Stimulated activated CD4-positive, alpha-beta T cell treated with anti-CD3 and anti-CD28 coated beads, TNF-alpha, amount 100 ng/mL, for 48 hours (primary cell): ENCODE results near the gene TLE7.

Experiments used
- DNase-seq, 3 donors: peaks; one replicate each; pipeline ENCODE4 v3.0.0-alpha.2; 2020; ENCODE audit warnings: low read depth in 3 of 3

Gene TLE7

GRCh38 chr16:71448274-71448866 lies 6.5 kb upstream of the TLE7 start:
- no peak for DNase-seq

- no peak for DNase-seq
These were observed 1.9 kb upstream of the TLE7 start for GRCh38 chr16:71443714-71444113.

- DNase-seq = peak in 2 of 3 donors; percentile 14 to 33
These were observed 355 bp downstream of the TLE7 start for GRCh38 chr16:71441348-71442050.

- no peak for DNase-seq
These were observed 1.0 kb downstream of the TLE7 start for GRCh38 chr16:71440669-71441347.

GRCh38 chr16:71439523-71439922 lies 2.3 kb downstream of the TLE7 start:
- DNase-seq = no peak

- no peak for DNase-seq
These were observed 5.4 kb downstream of the TLE7 start for GRCh38 chr16:71436473-71436872.

- no peak for DNase-seq
These were observed 8.9 kb downstream of the TLE7 start for GRCh38 chr16:71432906-71433305.

GRCh38 chr16:71431991-71432390 lies 9.9 kb downstream of the TLE7 start:
- DNase-seq = no peak

- DNase-seq = no peak
These were observed 10.7 kb downstream of the TLE7 start for GRCh38 chr16:71431176-71431575.

- no peak for DNase-seq
These were observed 11.1 kb downstream of the TLE7 start for GRCh38 chr16:71430744-71431143.

- DNase-seq = no peak
These were observed 12.3 kb downstream of the TLE7 start for GRCh38 chr16:71429581-71429980.

- no peak for DNase-seq
These were observed 13.0 kb downstream of the TLE7 start for GRCh38 chr16:71428883-71429282.

- no peak for DNase-seq
These were observed 13.5 kb downstream of the TLE7 start for GRCh38 chr16:71428385-71428784.

GRCh38 chr16:71426880-71427615 lies 14.8 kb downstream of the TLE7 start:
- no peak for DNase-seq

- peak in 1 of 3 donors; percentile 31 for DNase-seq
These were observed 15.6 kb downstream of the TLE7 start for GRCh38 chr16:71426069-71426879.

- no peak for DNase-seq
These were observed 16.1 kb downstream of the TLE7 start for GRCh38 chr16:71425746-71426068.

- DNase-seq = no peak
These were observed 17.2 kb downstream of the TLE7 start for GRCh38 chr16:71424626-71425025.

- no peak for DNase-seq
These were observed 18.0 kb downstream of the TLE7 start for GRCh38 chr16:71423865-71424264.

GRCh38 chr16:71423016-71423415 lies 18.8 kb downstream of the TLE7 start:
- no peak for DNase-seq

GRCh38 chr16:71421911-71422310 lies 19.9 kb downstream of the TLE7 start:
- DNase-seq = peak in 1 of 3 donors; percentile 23

GRCh38 chr16:71414038-71414437 lies 27.8 kb downstream of the TLE7 start:
- no peak for DNase-seq

GRCh38 chr16:71413341-71413740 lies 28.5 kb downstream of the TLE7 start:
- no peak for DNase-seq
